ENCODE results near the gene OTUD3.
"Not testable (repeated sequence)": the region's sequence is repeated elsewhere in the genome, so short reads cannot be mapped to it uniquely, and the experiment has no call there.

The OTUD3 gene

GRCh38 chr1:19868575-19868974 is 13.6 kb upstream of the OTUD3 start:
- H3K4me3 ChIP-seq (ENCODE audit: low read depth, low read length), result not testable (repeated sequence)

GRCh38 chr1:19869453-19869852 is 12.7 kb upstream of the OTUD3 start:
- H3K4me3 ChIP-seq (ENCODE audit: low read depth, low read length), result not testable (repeated sequence)

GRCh38 chr1:19869929-19870328 is 12.3 kb upstream of the OTUD3 start:
- H3K4me3 ChIP-seq (ENCODE audit: low read depth, low read length), result no peak overlapping the region

- no peak overlapping the region for H3K4me3 ChIP-seq (ENCODE audit: low read depth, low read length)
These were observed 10.0 kb upstream of the OTUD3 start for GRCh38 chr1:19872190-19872589.

GRCh38 chr1:19877181-19877750 is 4.9 kb upstream of the OTUD3 start:
- H3K4me3 ChIP-seq (ENCODE audit: low read depth, low read length), result no peak overlapping the region

GRCh38 chr1:19877821-19878636 is 4.2 kb upstream of the OTUD3 start:
- H3K4me3 ChIP-seq (ENCODE audit: low read depth, low read length), result no peak overlapping the region

- no peak overlapping the region for H3K4me3 ChIP-seq (ENCODE audit: low read depth, low read length)
These were observed 3.6 kb upstream of the OTUD3 start for GRCh38 chr1:19878637-19878985.

GRCh38 chr1:19879227-19879626 is 3.0 kb upstream of the OTUD3 start:
- H3K4me3 ChIP-seq (ENCODE audit: low read depth, low read length), result no peak overlapping the region

- H3K4me3 ChIP-seq (ENCODE audit: low read depth, low read length), result no peak overlapping the region
These were observed 2.5 kb upstream of the OTUD3 start for GRCh38 chr1:19879661-19880060.

GRCh38 chr1:19880841-19881240 is 1.4 kb upstream of the OTUD3 start:
- not testable (repeated sequence) for H3K4me3 ChIP-seq (ENCODE audit: low read depth, low read length)

- no peak overlapping the region for H3K4me3 ChIP-seq (ENCODE audit: low read depth, low read length)
These were observed 2.1 kb downstream of the OTUD3 start for GRCh38 chr1:19884312-19884711.

GRCh38 chr1:19885821-19886220 is 3.6 kb downstream of the OTUD3 start:
- H3K4me3 ChIP-seq (ENCODE audit: low read depth, low read length), result no peak overlapping the region

GRCh38 chr1:19888112-19888511 is 5.9 kb downstream of the OTUD3 start:
- no peak overlapping the region for H3K4me3 ChIP-seq (ENCODE audit: low read depth, low read length)

- H3K4me3 ChIP-seq (ENCODE audit: low read depth, low read length), result no peak overlapping the region
These were observed 7.5 kb downstream of the OTUD3 start for GRCh38 chr1:19889656-19890055.

- H3K4me3 ChIP-seq (ENCODE audit: low read depth, low read length), result no peak overlapping the region
These were observed 9.9 kb downstream of the OTUD3 start for GRCh38 chr1:19892129-19892528.

GRCh38 chr1:19892628-19893168 is 10.5 kb downstream of the OTUD3 start:
- H3K4me3 ChIP-seq (ENCODE audit: low read depth, low read length), result no peak overlapping the region

GRCh38 chr1:19893687-19894086 is 11.5 kb downstream of the OTUD3 start:
- H3K4me3 ChIP-seq (ENCODE audit: low read depth, low read length), result no peak overlapping the region

GRCh38 chr1:19894218-19894617 is 12.0 kb downstream of the OTUD3 start:
- no peak overlapping the region for H3K4me3 ChIP-seq (ENCODE audit: low read depth, low read length)

- H3K4me3 ChIP-seq (ENCODE audit: low read depth, low read length), result no peak overlapping the region
These were observed 19.5 kb downstream of the OTUD3 start for GRCh38 chr1:19901653-19902052.

GRCh38 chr1:19903621-19904020 is 21.4 kb downstream of the OTUD3 start:
- no peak overlapping the region for H3K4me3 ChIP-seq (ENCODE audit: low read depth, low read length)

- no peak overlapping the region for H3K4me3 ChIP-seq (ENCODE audit: low read depth, low read length)
These were observed 25.3 kb downstream of the OTUD3 start for GRCh38 chr1:19907456-19907855.

GRCh38 chr1:19909392-19909791 is 27.2 kb downstream of the OTUD3 start:
- no peak overlapping the region for H3K4me3 ChIP-seq (ENCODE audit: low read depth, low read length)
